GM21576 (cell line): ENCODE measurements around the gene ACTN2.

Experiments used
- ATAC-seq: cut with Tn5 transposase; IDR thresholded peaks from one replicate; pipeline ENCODE4 v1.9.1; 2021; ENCODE audit warnings: mild to moderate bottlenecking, moderate library complexity; ENCODE audit not compliant: unreplicated experiment

ACTN2 gene

GRCh38 chr1:236734141-236734765 is 48.0 kb downstream of the ACTN2 start:
- ATAC-seq = no peak

- ATAC-seq = no peak
Observed at GRCh38 chr1:236736761-236737160, 50.5 kb downstream of the ACTN2 start.

- no peak for ATAC-seq
Observed at GRCh38 chr1:236741753-236742152, 55.5 kb downstream of the ACTN2 start.

- ATAC-seq = no peak
Observed at GRCh38 chr1:236742421-236743160, 56.3 kb downstream of the ACTN2 start.

GRCh38 chr1:236744533-236744932 is 58.2 kb downstream of the ACTN2 start:
- no peak for ATAC-seq

GRCh38 chr1:236746785-236747184 is 60.5 kb downstream of the ACTN2 start:
- no peak for ATAC-seq

GRCh38 chr1:236747311-236747985 is 61.1 kb downstream of the ACTN2 start:
- no peak for ATAC-seq

- ATAC-seq = no peak
Observed at GRCh38 chr1:236748268-236748870, 62.1 kb downstream of the ACTN2 start.

- ATAC-seq = no peak
Observed at GRCh38 chr1:236750928-236751327, 64.6 kb downstream of the ACTN2 start.

- no peak for ATAC-seq
Observed at GRCh38 chr1:236751385-236751784, 65.1 kb downstream of the ACTN2 start.

GRCh38 chr1:236751935-236752334 is 65.6 kb downstream of the ACTN2 start:
- no peak for ATAC-seq

- ATAC-seq = no peak
Observed at GRCh38 chr1:236753516-236753915, 67.2 kb downstream of the ACTN2 start.

- no peak for ATAC-seq
Observed at GRCh38 chr1:236753964-236754363, 67.7 kb downstream of the ACTN2 start.

- ATAC-seq = no peak
Observed at GRCh38 chr1:236754525-236755210, 68.4 kb downstream of the ACTN2 start.

GRCh38 chr1:236757640-236758039 is 71.3 kb downstream of the ACTN2 start:
- no peak for ATAC-seq

- ATAC-seq = no peak
Observed at GRCh38 chr1:236759252-236759859, 73.1 kb downstream of the ACTN2 start.

GRCh38 chr1:236760480-236760879 is 74.2 kb downstream of the ACTN2 start:
- no peak for ATAC-seq

GRCh38 chr1:236760986-236761385 is 74.7 kb downstream of the ACTN2 start:
- ATAC-seq = no peak

GRCh38 chr1:236761397-236762132 is 75.3 kb downstream of the ACTN2 start:
- no peak for ATAC-seq

GRCh38 chr1:236762410-236762809 is 76.1 kb downstream of the ACTN2 start:
- no peak for ATAC-seq
